ENCODE results near the gene NUTM1.

The NUTM1 gene

GRCh38 chr15:34327906-34328305 lies 15.2 kb upstream of the NUTM1 start:
- ChIA-PET CTCF (interaction anchor here (0.5 to 0.7 kb wide), 2 partner anchors 62 to 259 kb away, joined by 3 to 4 read pairs; no protein-coding TSS in a partner anchor), POLR2A (interaction anchor here (1.2 kb wide), 1 partner anchor 9 kb away, joined by 3 read pairs; no protein-coding TSS in a partner anchor)
- Histone ChIP-seq H3K27ac (ENCODE audit: extremely low read depth, low read depth, low read length) (no peak overlapping the region), H3K36me3 (ENCODE audit: control insufficient read depth in 2 of 2, insufficient read depth in 1 of 2, low read length in 2 of 2) (no peaks in the 10 kb centered on the region), H3K4me3 (ENCODE audit: low read depth, low read length) (no peak overlapping the region), H3K4me1 (ENCODE audit: control insufficient read depth, insufficient read depth, low read length) (no peaks in the 10 kb centered on the region), H3K9me3 (ENCODE audit: control insufficient read depth, insufficient read depth, low read depth, low read length) (no peaks in the 10 kb centered on the region)
- TF ChIP-seq ZFP69B (tag by site-specific recombination; IDR thresholded peaks at IDR 0.05), result no peak
- TF ChIP-seq ZNF571 (tag by site-specific recombination; IDR thresholded peaks at IDR 0.05), result no peak
- no peak for TF ChIP-seq KLF9 (tag by site-specific recombination; IDR thresholded peaks at IDR 0.05; ENCODE audit: low read depth)
- TF ChIP-seq ZNF785 (tag by site-specific recombination; IDR thresholded peaks at IDR 0.05), result no peak
- no peak for TF ChIP-seq ZNF426 (tag by site-specific recombination; IDR thresholded peaks at IDR 0.05)
- no peak for TF ChIP-seq ZNF654 (tag by site-specific recombination; IDR thresholded peaks at IDR 0.05; ENCODE audit: low read depth)
- TF ChIP-seq ZNF19 (tag by site-specific recombination; IDR thresholded peaks at IDR 0.05; ENCODE audit: low read depth), result no peak

- no peak for TF ChIP-seq ZNF248 (tag by site-specific recombination; IDR thresholded peaks at IDR 0.05)
- no peak for TF ChIP-seq ZFP3 (tag by site-specific recombination; IDR thresholded peaks at IDR 0.05; ENCODE audit: low read depth)
- no peak for TF ChIP-seq ZBTB20 (tag by site-specific recombination; IDR thresholded peaks at IDR 0.05)
- TF ChIP-seq ZBTB1 (tag by site-specific recombination; IDR thresholded peaks at IDR 0.05), result no peak
- TF ChIP-seq ZNF585B (tag by site-specific recombination; IDR thresholded peaks at IDR 0.05), result no peak
- no peak for TF ChIP-seq ZNF843 (tag by site-specific recombination; IDR thresholded peaks at IDR 0.05)
- no peak for TF ChIP-seq ZNF138 (tag by site-specific recombination; IDR thresholded peaks at IDR 0.05; ENCODE audit: borderline replicate concordance)
- no peak for TF ChIP-seq ZSCAN16 (tag by site-specific recombination; IDR thresholded peaks at IDR 0.05)
- no peak for TF ChIP-seq ZSCAN5A (tag by site-specific recombination; IDR thresholded peaks at IDR 0.05)
- Histone ChIP-seq H3K27ac (ENCODE audit: extremely low read depth, low read depth, low read length) (no peak overlapping the region), H3K4me1 (ENCODE audit: control insufficient read depth, insufficient read depth, low read length) (no peaks in the 10 kb centered on the region), H3K36me3 (ENCODE audit: control insufficient read depth in 2 of 2, insufficient read depth in 1 of 2, low read length in 2 of 2) (no peaks in the 10 kb centered on the region), H3K4me3 (ENCODE audit: low read depth, low read length) (no peak overlapping the region), H3K9me3 (ENCODE audit: control insufficient read depth, insufficient read depth, low read depth, low read length) (no peaks in the 10 kb centered on the region)
- POLR2A ChIA-PET, result interaction anchor here (1.2 to 1.5 kb wide), 2 partner anchors 9 to 10 kb away, joined by 3 to 4 read pairs; no protein-coding TSS in a partner anchor
- CTCF ChIA-PET, result interaction anchor here (1.0 to 1.2 kb wide), 2 partner anchors 15 to 189 kb away, joined by 4 to 5 read pairs; partner anchors contain the start of gene NUTM1
Observed at GRCh38 chr15:34329006-34329405, 14.1 kb upstream of the NUTM1 start.

GRCh38 chr15:34330279-34330678 lies 12.8 kb upstream of the NUTM1 start:
- Histone ChIP-seq H3K27ac (ENCODE audit: extremely low read depth, low read depth, low read length) (no peak overlapping the region), H3K4me1 (ENCODE audit: control insufficient read depth, insufficient read depth, low read length) (no peaks in the 10 kb centered on the region), H3K36me3 (ENCODE audit: control insufficient read depth in 2 of 2, insufficient read depth in 1 of 2, low read length in 2 of 2) (no peaks in the 10 kb centered on the region), H3K9me3 (ENCODE audit: control insufficient read depth, insufficient read depth, low read depth, low read length) (no peaks in the 10 kb centered on the region), H3K4me3 (ENCODE audit: low read depth, low read length) (no peak overlapping the region)
- ChIA-PET CTCF (interaction anchor here (0.6 kb wide), 1 partner anchor 20 kb away, joined by 3 read pairs; no protein-coding TSS in a partner anchor), POLR2A (interaction anchor here (1.4 kb wide), 1 partner anchor 37 kb away, joined by 3 read pairs; the partner anchor contains the start of gene LPCAT4)
- TF ChIP-seq ZNF24 (tag by site-specific recombination; IDR thresholded peaks at IDR 0.05) (no peak), ZNF324 (tag by site-specific recombination; IDR thresholded peaks at IDR 0.05) (no peak), ATF2 (tag by site-specific recombination; IDR thresholded peaks at IDR 0.05; ENCODE audit: low read depth) (no peak), ZNF184 (tag by site-specific recombination; IDR thresholded peaks at IDR 0.05) (no peak), ZNF792 (tag by site-specific recombination; IDR thresholded peaks at IDR 0.05) (no peak)
